HepG2 (cell line): ENCODE measurements around the gene SKI. TPM values are rescaled to one million over a fixed set of nuclear protein-coding genes. Genes with fewer than 3 reads are reported as not detected.

ENCODE experiments used
- BCLAF1 ChIP-seq: fragments of 450-650 bp; IDR thresholded peaks from 2 replicates; pipeline ENCODE4 v1.6.1; 2017; ENCODE audit warnings: mild to moderate bottlenecking
- ELF3 ChIP-seq: IDR thresholded peaks from 2 replicates; pipeline ENCODE4 v1.6.1; 2016; ENCODE audit warnings: missing genetic modification reagents, missing compliant biosample characterization
- FOXC1 ChIP-seq: sonication (generic); formaldehyde crosslinking; IDR thresholded peaks from 2 replicates; pipeline ENCODE4 v1.8.0; 2022; ENCODE audit warnings: mild to moderate bottlenecking, missing genetic modification reagents, borderline replicate concordance
- FOXK2 ChIP-seq: fragments of 450-650 bp; IDR thresholded peaks from 2 replicates; pipeline ENCODE4 v1.6.1; 2016
- KAT2B ChIP-seq: fragments of 150-350 bp; IDR thresholded peaks from 2 replicates; pipeline ENCODE4 v1.6.1; 2014; ENCODE audit warnings: low read depth, low read length, borderline replicate concordance
- RARA ChIP-seq: IDR thresholded peaks from 2 replicates; pipeline ENCODE4 v1.6.1; 2016; ENCODE audit warnings: missing genetic modification reagents, missing compliant biosample characterization
- RFX3 ChIP-seq: IDR thresholded peaks from 2 replicates; pipeline ENCODE4 v1.6.1; 2016; ENCODE audit warnings: missing biosample characterization, missing genetic modification reagents
- TEAD2 ChIP-seq: sonication (generic); formaldehyde crosslinking; IDR thresholded peaks from 2 replicates; pipeline ENCODE4 v1.9.0; 2021; ENCODE audit warnings: missing genetic modification reagents
- WIZ ChIP-seq: sonication (generic); formaldehyde crosslinking; IDR thresholded peaks from 2 replicates; pipeline ENCODE4 v1.5.1; 2020; ENCODE audit warnings: mild to moderate bottlenecking, missing genetic modification reagents
- ZNF296 ChIP-seq: sonication (generic); formaldehyde crosslinking; conservative IDR thresholded peaks from 2 replicates; pipeline ENCODE4 v1.5.0; 2020; ENCODE audit warnings: mild to moderate bottlenecking, missing genetic modification reagents
- ZNF382 ChIP-seq: sonication (generic); formaldehyde crosslinking; IDR thresholded peaks from 2 replicates; pipeline ENCODE4 v1.5.0; 2020; ENCODE audit warnings: missing genetic modification reagents, mild to moderate bottlenecking, borderline replicate concordance
- ZNF652 ChIP-seq: IDR thresholded peaks from 2 replicates; pipeline ENCODE4 v1.6.1; 2016; ENCODE audit warnings: low read depth, borderline replicate concordance
- ZNF687 ChIP-seq: sonication (generic); formaldehyde crosslinking; IDR thresholded peaks from 2 replicates; pipeline ENCODE4 v1.5.1; 2020; ENCODE audit warnings: mild to moderate bottlenecking, missing genetic modification reagents, moderate library complexity
- ZNF720 ChIP-seq: sonication (generic); formaldehyde crosslinking; IDR thresholded peaks from 2 replicates; pipeline ENCODE4 v1.4.0; 2020; ENCODE audit warnings: missing genetic modification reagents
- ZNF777 ChIP-seq: sonication (generic); formaldehyde crosslinking; IDR thresholded peaks from 2 replicates; pipeline ENCODE4 v1.4.0; 2020; ENCODE audit warnings: missing genetic modification reagents
- ZZZ3 ChIP-seq: sonication (generic); formaldehyde crosslinking; IDR thresholded peaks from 2 replicates; pipeline ENCODE4 v1.4.0; 2020; ENCODE audit warnings: missing genetic modification reagents, mild to moderate bottlenecking, borderline replicate concordance
- polyA plus RNA-seq, 8 experiments: library from polyadenylated mRNA; depleted of rRNA in 3 of 8; stranded (reverse) in 7 of 8; unstranded in 1 of 8; fragments of >200 nt; fragmentation: Illumina TruSeq in 4 of 8; extraction: Trizol in 4 of 8; gene quantifications; 2 replicates each; pipeline versions ENCODE4 v1.2.1 to v1.2.3, GENCODE V29; 2011 to 2016; ENCODE audit warnings: low read depth in 4 of 8, missing spikeins in 1 of 8, mixed read lengths in 1 of 8; ENCODE audit not compliant: insufficient read depth in 1 of 8
- total RNA-seq, 5 experiments: library from RNA; depleted of rRNA; stranded (reverse); fragments of >200 nt; fragmentation: Illumina TruSeq; extraction: Trizol; gene quantifications; 2 replicates each; pipeline ENCODE4 v1.2.3, GENCODE V29; 2016; ENCODE audit warnings: low read depth in 1 of 5

The SKI gene
- total and polyA plus RNA-seq, 2 of the 13 experiments (the other 11 are each of a cell fraction or from before 2014, with no cell fraction given), result 4.7 to 6.9 TPM

- TF ChIP-seq ZNF382 (no peak), ELF3 (CRISPR knock-in tag) (no peak), ZNF687 (no peak; the same call in 1 of the 2 replicates), ZNF777 (CRISPR knock-in tag) (peak; percentile 74; the same call in 1 of the 2 replicates), RFX3 (CRISPR knock-in tag) (no peak), BCLAF1 (no peak), FOXC1 (CRISPR knock-in tag) (no peak), ZNF296 (CRISPR knock-in tag) (no peak), TEAD2 (CRISPR knock-in tag) (no peak), KAT2B (no peak), WIZ (CRISPR knock-in tag) (no peak), RARA (CRISPR knock-in tag) (0 out of 2 replicates have a peak, but pooled peaks have one; percentile 4), FOXK2 (no peak), ZNF652 (no peak), ZZZ3 (CRISPR knock-in tag) (0 out of 2 replicates have a peak, but pooled peaks have one; percentile 20), ZNF720 (CRISPR knock-in tag) (no peak)
- TF ChIP-seq, all 625 proteins: peak for 35
Measured at GRCh38 chr1:2315674-2316450, 87.7 kb downstream of the SKI start (continued).
